ENCODE results near the gene DTHD1. TPM values are rescaled to one million over a fixed set of nuclear protein-coding genes. Genes with fewer than 3 reads are reported as not detected.

The DTHD1 gene
- total and polyA plus RNA-seq, 2 of the 8 experiments (the other 6 are each of a cell fraction or from before 2014, with no cell fraction given), result not detected

- no peak overlapping the region for H3K23ac ChIP-seq (ENCODE audit: insufficient read length)
- no peaks in the 10 kb centered on the region for H4K20me1 ChIP-seq (replicated peaks in 1 of 2; ENCODE audit: control insufficient read depth in 1 of 2, insufficient read depth in 2 of 2, low read length in 2 of 2)
- H2BK20ac ChIP-seq (ENCODE audit: low read length), result no peak overlapping the region
- H3K79me1 ChIP-seq (ENCODE audit: low read depth, low read length), result no peaks in the 10 kb centered on the region
- peaks cover 0 to 2% (median 0%) of the 10 kb centered on the region in 4 experiments; a peak in 1 of 8 replicates for H3K36me3 ChIP-seq (ENCODE audit: control insufficient read depth in 2 of 4, insufficient read depth in 4 of 4, low read length in 3 of 4)
- no peak overlapping the region for H2AK5ac ChIP-seq (ENCODE audit: low read depth, low read length)
- H4K8ac ChIP-seq (ENCODE audit: extremely low read depth, insufficient read depth, low read length), result no peak overlapping the region
- WGBS, 2 experiments (ENCODE audit: extremely low coverage in 1 of 2, insufficient coverage in 1 of 2, insufficient read length in 1 of 2, insufficient replicate concordance in 2 of 2, low coverage in 1 of 2, low lambda C conversion rate in 2 of 2, missing lambda C conversion rate in 1 of 2), result 92% methylated on average over 6 of the region's 6 CpGs; no CpG with 5 or more reads in 1 of the 2 experiments
- no peak overlapping the region for H3K9ac ChIP-seq (replicated peaks in 1 of 4; ENCODE audit: extremely low read depth in 1 of 4, low read depth in 3 of 4, low read length in 3 of 4)
- H4K5ac ChIP-seq (ENCODE audit: insufficient read length, low read depth, low read length), result no peak overlapping the region
- no peaks in the 10 kb centered on the region for H3K27me3 ChIP-seq (replicated peaks in 1 of 4; ENCODE audit: control insufficient read depth in 3 of 4, extremely low read depth in 1 of 4, insufficient read depth in 3 of 4, low read length in 3 of 4)
- H2AFZ ChIP-seq (ENCODE audit: low read length), result no peak overlapping the region
- no peak overlapping the region for H2BK5ac ChIP-seq (ENCODE audit: low read depth, low read length)
- no peak overlapping the region for H2BK15ac ChIP-seq (ENCODE audit: low read length)
- H3K79me2 ChIP-seq (ENCODE audit: control insufficient read depth in 1 of 2, insufficient read depth in 2 of 2, low read length in 2 of 2), result no peaks in the 10 kb centered on the region
- H3K4me1 ChIP-seq (replicated peaks in 1 of 4; ENCODE audit: control insufficient read depth in 3 of 4, insufficient read depth in 4 of 4, low read length in 3 of 4), result no peaks in the 10 kb centered on the region
- no peak for TF ChIP-seq EZH2 (IDR thresholded peaks at IDR 0.05; ENCODE audit: low read depth, low read length, severe bottlenecking)
- no peak overlapping the region for H3K4ac ChIP-seq (replicated peaks; ENCODE audit: insufficient read length, low read depth, low read length)
- ChIA-PET POLR2A (ENCODE audit: partially characterized antibody) (no interaction called here), CTCF (ENCODE audit: partially characterized antibody) (no interaction called here)
- no peaks in the 10 kb centered on the region for H3K23me2 ChIP-seq (ENCODE audit: low read depth, low read length)
- no peaks in the 10 kb centered on the region for H3K9me3 ChIP-seq (ENCODE audit: insufficient read depth in 2 of 2, low read depth in 1 of 2, low read length in 1 of 2)
- H3K14ac ChIP-seq (ENCODE audit: insufficient read length), result no peak overlapping the region
- FAIRE-seq (no peak), DNase-seq (ENCODE audit: low read depth in 1 of 2, low spot score in 2 of 2) (no peak)
- H3K56ac ChIP-seq (replicated peaks; ENCODE audit: insufficient read length, low read depth, low read length), result no peak overlapping the region
- no peak overlapping the region for H3K27ac ChIP-seq (ENCODE audit: low read depth, low read length)
- H4K91ac ChIP-seq (replicated peaks; ENCODE audit: insufficient read length, low read length), result no peak overlapping the region
- H3K4me3 ChIP-seq (ENCODE audit: extremely low read depth in 1 of 4, insufficient read depth in 2 of 4, low read depth in 3 of 4, low read length in 4 of 4), result no peak overlapping the region
- no peak overlapping the region for H3K4me2 ChIP-seq (ENCODE audit: insufficient read depth in 1 of 2, low read depth in 2 of 2, low read length in 2 of 2)
- H3K18ac ChIP-seq (ENCODE audit: extremely low read depth, low read length), result no peak overlapping the region
- no peak overlapping the region for H2BK120ac ChIP-seq (replicated peaks; ENCODE audit: low read depth, low read length)
- no peak overlapping the region for H2BK12ac ChIP-seq (ENCODE audit: low read depth, low read length)
Observed at GRCh38 chr4:36320117-36320896, 38.9 kb downstream of the DTHD1 start.
